Measurements from ENCODE around the gene FAM187B. TPM values are rescaled to one million over a fixed set of nuclear protein-coding genes. Genes with fewer than 3 reads are reported as not detected.
"Not testable (repeated sequence)": the region's sequence is repeated elsewhere in the genome, so short reads cannot be mapped to it uniquely, and the experiment has no call there.

The FAM187B gene
- total RNA-seq, 1 donor from 2014 or later, result not detected

DNA sequence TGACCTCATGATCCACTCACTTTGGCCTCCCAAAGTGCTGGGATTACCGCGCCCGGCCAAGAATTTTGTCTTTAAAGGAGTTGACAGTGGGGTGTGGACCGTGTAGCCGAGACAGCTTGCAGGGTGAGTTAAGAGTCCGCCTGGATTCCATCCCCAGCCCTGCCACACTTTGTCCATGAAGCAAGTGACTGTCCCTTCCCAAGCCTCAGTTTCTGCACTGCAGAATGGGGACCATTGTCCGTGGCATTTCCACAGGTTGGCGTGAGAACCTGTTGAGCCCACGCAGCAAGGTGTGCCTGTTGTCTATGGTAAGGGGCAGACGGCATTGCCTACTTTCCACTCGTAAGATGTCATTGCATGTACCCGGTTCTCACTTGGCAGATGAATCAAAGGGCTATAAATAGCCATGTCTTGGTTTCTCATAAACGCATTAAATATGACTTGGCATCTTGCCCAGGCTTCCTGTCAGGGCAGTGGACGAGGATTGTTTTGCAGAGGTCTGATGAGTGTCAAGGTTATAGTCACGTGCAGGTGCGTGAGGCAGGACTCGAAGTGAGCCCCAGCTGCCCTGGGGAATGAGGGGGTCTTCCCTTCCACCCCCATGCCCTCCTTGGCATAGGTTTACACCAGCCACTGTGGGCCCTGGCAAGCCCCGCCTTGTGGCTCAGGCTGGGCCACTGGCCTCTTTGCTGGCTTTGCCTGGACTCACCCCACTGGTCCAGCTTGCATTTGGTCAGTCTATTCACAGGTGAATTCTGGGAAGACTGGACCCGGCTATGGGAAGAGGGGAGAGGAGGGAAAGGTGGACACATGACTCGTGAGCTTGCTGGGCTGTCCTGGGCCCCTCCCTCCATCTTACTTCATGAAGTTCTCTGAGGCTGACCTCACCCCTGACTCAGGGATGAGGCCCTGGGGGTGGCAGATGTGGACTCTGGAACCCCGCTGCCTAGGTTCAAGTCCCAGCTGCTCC, 14.6 kb downstream of the FAM187B start:
- DNase-seq, result peak; percentile 79

DNA sequence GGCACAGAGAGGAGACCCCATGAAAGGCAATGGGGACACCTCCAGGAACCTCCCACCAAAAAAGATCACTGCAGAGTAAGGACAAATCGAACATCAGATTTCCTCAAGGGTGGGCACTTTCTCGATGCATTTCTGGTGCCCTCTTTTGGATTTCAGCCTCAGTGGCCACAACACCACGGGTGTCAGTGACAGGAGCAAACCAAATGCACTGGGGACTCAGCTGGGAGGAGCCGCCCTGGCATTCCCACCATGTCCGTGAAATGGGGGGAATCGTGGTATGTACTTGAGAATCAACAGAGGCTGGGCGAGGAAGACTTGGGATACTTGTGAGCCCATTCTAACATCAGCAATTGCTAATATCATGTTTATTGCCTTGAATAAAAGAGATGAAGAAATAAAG, 16.3 kb downstream of the FAM187B start:
- no peak for DNase-seq

DNA sequence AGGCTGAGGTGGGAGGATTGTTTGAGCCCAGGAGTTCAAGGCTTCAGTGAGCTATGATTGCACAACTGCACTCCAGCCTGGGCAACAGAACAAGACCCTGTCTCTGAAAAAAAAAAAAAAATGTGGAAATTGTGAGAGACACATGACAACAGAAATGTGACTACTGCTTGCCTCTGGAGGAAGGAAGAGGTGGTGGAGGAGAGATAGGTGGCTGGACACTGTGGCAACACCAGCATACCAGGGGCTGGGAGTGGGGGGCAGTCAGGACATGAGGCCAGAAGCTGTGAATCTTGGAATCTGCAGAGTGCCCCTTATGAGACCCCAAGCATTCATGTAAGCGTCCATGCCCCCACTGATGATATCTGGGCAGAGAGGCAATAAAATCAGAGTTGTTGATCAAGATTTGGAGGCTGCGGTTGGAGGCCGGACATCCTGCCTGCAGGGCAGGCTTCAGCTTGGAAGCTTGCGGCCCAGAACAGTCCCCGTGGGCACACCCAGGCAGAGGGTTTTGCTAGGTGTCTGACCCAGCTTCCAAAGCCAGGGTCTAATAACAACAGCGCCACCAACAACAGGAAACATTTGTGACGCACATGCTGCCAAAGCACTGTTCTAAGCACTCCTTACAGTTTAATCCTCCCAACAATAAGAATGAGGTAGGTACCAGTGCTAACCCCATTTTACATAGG, 16.9 kb downstream of the FAM187B start:
- DNase-seq, result no peak

DNA sequence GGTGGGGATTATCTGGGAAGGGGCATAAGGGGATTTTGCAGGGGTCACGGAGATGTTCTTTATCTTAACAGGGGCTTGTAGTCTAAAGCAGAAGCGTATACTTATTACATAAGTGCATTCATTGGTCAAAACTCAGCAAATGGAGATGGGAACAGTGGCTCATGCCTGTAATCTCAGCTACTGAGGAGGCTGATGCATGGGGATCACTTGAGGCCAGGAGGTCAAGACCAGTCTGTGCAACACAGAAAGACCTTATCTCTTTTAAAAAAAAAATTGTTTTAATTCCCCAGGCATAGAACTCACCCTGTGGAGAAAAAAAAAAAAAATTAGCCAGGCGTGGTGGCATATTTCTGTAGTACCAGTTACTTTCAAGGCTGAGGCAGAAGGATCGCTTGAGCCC, 18.9 kb downstream of the FAM187B start:
- no peak for DNase-seq

DNA sequence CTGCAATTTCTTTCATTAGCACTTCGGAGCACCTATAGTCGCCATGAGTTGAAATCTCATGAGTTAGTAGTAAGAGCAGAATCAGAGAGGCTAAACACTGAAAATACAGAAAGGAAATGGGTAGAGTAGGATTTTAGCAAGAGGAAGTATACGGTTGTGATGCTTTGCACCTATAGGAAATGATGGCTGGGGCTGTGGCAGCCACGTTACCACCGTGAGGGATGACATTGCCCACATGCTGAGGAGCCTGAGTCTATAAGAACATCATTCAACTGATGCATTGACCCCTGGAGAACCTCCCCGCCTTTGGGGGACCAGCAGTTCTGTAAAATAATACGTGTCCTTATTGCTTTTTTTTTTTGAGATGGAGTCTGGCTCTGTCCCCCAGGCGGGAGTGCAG, 20.4 kb downstream of the FAM187B start:
- no peak for DNase-seq

DNA sequence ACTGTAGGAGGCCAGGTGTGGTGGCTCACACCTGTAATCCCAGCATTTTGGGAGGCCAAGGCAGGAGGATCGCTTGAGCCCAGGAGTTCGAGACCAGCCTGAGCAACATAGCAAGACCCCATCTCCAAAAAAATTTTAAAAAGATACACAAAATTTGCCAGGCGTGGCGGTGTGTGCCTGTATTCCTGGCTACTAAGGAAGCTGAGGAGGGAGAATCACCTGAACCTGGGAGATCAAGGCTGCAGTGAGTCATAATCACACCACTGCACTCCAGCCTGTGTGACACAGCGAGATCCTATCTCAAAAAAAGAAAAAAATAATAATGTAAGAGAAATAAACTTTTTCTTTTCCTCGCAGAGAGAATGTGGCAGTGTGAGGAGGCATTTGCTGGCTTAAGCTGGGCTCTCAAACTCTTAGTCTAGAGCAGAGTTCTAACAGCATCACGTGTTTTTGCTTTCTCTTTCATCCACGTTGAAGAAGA, 21.1 kb downstream of the FAM187B start:
- no peak for DNase-seq

DNA sequence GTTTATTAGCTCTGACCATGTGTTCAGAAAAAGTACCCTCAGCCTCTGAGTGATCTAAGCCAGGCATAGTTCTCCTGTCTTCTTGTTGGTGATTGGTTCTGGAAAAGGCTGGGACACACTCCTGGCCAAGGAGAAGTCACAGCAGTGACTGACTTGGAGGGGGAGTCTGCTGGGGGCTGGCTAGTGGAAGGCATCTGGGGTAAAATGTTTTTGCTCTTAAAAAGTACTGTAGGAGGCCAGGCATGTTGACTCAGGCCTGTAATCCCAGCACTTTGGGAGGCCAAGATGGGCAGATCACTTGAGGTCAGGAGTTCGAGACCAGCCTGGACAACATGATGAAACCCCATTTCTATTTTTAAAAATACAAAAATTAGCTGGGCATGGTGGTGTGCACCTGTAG, 21.7 kb downstream of the FAM187B start:
- DNase-seq, result no peak

DNA sequence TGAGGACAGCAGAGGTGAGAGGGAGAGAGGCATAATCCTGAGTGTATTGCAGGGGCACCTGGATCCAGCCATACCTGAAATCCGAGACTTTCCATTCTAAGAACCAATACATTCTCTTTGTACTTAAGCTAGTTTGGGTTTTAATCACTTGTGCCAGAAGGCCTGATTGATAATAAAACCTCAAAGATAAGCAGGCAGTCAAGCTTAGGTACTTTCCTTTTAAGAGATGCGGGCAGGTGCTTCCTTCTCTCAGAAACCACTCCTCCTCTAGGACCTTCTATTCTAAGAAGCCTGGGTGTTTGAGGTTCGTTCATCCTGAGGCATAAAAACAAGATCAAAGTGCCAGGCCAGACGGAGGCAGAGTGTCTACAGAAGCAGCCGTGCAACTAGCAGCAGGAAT, 22.2 kb downstream of the FAM187B start:
- DNase-seq, result no peak

DNA sequence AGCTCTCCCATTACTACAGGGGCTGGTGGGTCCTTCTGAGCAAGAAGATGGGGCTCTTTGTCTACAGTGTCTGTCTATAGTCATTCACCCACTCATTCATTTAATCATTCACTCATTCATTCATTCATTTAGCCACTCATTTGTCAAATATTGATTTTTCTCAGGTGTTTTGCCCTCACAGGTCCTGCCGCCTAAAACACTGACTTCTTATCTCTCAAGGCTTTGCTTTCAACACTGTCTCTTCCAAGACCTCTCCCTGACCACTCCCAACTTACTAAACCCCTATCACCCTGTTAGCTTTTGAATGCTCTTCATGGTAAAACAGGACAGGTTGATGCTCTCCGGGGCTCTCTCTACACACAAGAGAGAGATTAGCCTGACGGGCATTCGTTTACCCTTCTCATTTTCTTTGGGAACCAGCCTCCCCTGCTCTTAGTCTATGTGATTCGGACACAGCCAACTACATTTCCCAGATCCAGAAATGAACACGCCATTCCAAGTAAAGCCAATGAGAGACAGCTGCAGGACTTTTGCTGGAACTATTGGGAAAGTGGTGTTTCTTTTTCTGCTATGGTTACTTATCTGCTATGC, 22.7 kb downstream of the FAM187B start:
- no peak for DNase-seq

DNA sequence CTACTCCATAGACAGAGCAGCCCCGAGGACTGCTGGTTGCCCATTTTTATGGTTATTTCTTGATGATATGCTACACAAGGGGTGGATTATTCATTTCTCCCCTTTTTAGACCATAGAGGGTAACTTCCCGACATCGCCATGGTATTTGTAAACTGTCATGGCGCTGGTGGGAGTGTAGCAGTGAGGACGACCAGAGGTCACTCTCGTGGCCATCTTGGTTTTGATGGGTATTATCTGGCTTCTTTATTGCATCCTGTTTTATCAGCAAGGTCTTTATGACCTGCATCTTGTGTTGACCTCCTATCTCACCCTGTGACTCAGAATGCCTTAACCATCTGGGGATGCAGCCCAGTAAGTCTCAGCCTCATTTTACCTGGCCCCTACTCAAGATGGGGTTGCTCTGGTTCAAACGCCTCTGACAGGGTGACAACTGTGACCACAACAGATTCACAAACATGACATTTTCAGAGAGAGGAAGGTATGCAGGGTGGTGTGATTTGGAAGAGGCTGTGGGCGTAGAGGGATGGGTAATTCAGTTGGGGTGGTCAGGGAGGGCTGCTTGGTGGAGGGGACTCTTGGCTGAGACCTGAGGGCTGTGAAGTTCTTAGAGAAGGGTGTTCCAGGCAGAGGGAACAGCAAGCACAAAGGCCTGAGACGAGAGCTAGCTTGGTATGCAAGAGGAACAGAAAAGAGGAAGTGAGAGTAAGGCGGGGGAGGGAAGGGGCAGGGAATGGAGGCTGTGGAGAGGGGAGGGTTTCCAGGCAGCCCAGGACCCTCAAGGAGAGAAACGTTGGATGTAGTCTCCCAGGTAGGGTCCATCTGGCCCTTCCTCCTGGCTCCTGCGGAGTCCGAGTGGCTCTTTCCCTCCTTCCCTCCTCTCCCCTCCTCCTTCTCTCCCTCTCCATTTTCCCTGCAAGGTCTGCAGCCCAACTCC, 23.5 kb downstream of the FAM187B start:
- DNase-seq, result no peak

DNA sequence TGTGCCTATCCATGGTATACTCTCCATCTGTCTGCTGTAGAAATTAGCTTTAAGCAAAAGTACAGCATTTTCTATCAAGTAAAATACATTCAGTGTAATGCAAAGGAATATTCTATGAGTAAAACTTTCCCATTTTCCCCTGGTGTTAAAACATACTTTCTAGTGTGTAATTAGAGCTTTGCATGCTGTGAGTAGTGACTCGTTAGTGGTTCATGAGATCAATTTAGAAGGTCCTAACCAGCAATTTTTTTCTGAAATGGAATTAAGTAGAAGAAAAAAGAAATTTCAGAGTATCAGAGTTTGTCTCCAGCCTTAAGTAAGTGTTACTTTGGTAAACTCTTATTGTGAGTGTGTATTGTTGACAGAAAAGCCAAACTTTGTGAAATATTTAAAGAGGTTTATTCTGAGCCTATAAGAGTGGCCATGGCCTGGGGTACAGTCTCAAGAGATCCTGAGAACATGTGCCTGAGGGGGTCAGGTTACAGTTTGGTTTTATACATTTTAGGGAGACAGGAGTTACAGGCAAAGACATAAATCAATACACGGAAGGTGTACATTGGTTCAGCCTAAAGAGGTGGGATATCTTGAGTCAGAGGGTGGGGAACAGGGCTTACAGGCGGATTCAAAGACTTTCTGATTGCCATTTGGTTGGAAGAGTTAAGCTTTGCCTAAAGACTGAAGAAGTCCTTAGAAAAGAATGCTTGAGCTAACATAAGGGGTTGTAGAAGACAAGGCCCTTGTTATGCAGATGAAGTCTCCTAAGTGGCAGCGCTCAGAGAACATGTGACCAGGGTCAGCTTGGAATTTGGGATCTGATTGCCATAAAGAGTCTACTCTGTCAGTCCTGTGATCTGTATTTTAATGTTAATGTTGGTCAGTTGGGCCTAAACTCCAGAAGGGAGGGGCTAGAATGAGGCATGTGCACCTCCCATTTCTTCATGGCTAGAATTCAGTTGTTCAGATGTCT, 25.5 kb downstream of the FAM187B start:
- DNase-seq, result no peak

DNA sequence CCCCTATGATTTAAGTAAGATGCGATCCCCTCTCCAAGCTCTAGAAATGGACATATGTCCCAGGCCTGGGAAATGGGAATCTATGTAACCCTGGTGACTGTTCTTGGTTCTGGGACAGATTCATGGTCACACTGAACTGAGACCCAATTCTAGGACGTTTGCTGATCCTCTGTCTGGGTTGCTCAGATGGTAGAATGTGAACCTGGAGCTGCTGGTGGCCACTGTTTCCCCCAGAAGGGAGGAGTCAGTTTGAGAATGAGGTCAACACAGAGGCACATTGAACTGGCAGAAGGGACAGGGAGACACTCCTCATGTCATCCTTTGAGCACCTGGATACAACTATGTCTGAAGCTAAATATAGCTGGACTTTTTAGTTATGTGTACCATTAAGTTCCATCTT, 29.1 kb downstream of the FAM187B start:
- DNase-seq, result no peak

DNA sequence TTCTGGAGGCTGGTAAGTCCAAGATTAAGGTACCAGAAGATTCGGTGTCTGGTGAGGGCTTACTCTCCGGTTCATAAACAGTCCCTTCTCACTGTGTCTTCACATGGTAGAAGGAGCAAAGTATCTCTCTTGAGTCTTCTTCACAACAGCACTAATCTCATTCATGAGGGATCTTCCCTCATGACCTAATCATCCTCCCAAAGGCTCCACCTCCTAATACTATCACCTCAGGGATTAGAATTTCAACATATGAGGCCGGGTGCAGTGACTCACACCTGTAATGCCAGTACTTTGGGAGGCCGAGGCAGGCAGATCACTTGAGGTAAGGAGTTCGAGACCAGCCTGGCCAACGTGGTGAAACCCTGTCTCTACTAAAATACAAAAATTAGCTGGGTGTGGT, 31.7 kb downstream of the FAM187B start:
- not testable (repeated sequence) for DNase-seq

DNA sequence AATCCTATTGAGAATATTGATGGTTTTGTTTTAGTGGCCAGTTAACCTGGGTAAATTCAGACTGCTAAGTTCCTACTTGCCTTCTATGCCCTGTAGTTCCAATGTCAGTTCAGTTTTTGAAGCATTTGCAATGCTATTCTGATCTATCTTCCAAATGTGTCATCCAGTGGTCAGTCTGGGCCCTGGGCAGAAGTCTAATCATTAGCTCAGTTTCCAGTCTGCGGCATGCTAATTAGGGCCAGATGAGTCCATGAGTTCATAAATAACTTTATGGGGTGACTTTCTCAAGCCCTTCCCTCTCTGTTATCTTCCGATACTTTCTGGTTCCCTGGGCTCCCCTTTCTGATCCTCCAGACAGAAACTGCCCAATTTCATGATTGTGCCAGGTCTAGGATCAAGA, 32.7 kb downstream of the FAM187B start:
- DNase-seq, result no peak

DNA sequence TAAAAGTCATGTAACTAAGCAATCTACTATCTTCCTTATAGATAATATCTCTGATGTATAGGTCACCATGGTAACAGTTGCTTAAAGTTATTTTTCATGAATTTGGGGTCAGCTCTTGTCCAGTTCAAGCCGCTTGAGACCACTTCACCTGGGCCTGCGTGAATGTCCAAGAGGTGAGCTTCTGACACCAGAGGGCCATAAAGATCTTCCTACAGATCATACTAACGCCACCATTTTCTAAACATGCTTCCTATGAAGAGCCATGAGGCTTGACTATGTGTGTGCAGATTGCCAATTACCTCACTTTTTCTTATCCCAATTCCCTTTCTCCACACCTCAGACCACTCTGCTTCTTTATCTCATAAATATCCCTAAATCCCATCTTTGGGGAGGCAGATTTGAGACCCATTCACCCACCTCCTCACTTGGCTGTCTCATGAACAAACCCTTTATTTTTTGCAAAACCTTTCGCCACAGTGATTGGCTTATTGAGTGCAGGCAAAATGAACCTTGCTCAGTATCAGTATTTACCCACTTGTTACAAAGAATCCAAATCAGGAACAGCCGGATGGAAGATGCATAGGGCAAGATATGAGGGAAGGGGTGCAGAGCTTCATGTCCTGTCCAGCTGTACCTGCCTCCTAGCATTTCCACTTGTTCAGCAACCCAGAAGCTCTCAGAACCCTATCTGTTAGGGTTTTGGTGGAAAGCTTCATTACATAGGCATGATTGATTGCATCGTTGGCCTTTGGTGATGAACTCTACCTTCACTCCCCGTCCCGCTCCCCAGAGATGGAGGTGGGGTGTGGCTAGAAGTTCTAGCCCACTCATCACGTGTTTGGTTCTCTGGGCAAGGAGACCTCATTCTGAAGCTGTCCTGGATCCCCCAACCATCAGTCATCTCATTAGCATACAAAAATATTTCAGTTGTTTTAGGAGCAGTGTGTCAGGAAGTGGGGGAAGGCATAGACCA, 34.2 kb downstream of the FAM187B start:
- no peak for DNase-seq

DNA sequence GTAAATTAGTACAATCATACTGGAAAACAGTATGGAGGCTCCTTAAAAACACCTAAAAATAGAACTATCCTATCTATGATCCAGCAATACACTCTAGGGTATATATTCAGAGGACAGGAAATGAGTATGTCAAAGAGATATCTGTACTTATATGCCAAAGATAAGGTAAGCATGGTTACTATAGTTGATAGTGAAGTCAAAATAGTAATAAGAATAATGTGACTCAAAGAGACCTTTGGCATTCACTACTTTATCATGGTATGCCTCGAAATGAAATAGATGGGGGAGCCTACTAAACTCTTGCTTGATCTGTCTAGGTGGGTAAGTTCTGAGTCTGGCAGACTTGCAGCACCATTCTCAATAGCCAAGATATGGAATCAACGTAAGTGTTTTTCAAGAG, 43.7 kb downstream of the FAM187B start:
- DNase-seq, result no peak

DNA sequence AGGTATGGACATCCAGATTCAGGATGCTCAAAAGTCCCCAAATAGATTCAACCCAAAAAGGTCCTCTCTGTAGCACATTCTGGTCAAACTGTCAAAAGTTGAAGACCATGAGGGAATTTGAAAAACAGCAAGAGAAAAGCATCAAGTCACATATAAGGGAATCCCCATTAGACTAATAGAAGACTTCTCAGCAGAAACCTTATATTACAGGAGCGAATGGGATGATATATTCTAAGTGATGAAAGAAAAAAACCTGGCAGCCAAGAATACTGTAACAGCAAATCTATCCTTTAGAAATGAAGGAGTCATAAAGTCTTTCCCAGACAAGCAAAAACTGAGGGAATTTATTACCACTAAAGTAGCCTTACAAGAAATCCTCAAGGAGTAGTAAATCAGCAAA, 44.3 kb downstream of the FAM187B start:
- no peak for DNase-seq

DNA sequence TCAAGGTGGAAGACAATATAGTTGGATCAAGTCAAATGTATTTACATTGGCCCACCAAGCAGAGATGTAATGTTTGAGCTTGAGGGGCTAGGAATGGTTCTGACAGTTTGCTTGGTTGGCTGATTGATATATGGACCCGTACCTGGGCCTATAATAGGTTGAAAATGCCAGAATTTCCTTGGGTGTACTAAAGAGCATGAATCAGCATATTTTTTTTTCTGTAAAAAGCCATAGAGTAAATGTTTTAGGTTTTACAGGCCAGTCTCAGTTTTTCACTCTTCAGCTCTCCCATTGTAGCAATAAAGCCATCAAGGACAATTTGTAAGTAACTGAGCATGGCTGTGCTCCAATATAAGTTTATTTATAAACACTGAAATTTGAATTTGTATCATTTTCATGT, 47.2 kb downstream of the FAM187B start:
- no peak for DNase-seq

DNA sequence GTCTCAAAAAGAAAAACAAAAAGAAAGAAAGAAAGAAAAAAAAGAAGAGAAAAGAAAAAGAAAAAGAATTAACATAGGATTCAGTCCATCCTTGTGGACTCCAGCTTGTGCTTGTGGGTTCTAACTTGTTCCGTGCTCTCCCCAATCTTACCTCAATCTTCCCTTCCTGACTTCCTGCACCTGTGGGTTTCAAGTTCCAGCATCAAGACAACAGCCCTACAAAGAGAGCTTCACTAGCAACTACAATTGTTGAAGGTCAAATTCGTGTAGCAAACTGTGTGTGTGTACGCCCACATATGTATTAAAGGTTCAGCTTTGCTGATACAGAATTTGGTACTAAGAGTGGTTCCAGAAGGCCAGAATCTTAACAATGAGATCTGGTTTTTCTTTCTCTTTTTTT, 48.7 kb downstream of the FAM187B start:
- no peak for DNase-seq

Measured in skin of body (tissue), 2 donors.